ENCODE data around the gene MCM3.

Gene MCM3

DNA sequence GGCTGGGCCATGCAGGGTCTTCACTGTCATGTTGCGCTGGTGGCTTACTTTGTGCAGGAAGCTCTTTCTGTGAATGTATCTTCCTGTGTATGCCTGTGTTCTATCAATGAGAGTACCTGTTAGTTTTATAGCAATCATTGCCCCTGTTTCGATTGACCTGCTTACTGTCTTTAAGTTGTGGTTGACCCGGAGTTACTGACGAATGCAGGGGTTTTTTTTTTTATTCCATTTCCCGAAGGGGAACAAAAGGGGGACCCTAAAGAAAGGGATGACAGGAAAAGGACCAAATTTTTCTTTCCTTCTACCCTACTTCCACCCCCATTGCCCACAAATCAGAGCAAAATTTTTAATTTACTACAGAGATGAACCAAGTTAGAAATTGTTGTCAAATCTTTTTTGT, 40.1 kb downstream of the MCM3 start, which contains the start of gene IL17F:
IL17F (minus strand) TSS at position 101 of the 400 bp plus-strand sequence; CDS start at position 30, 71 bp downstream.
- no peak within 1 kb of the TSS for H3K4me3 ChIP-seq (replicated peaks in 1 of 2; ENCODE audit: low read depth in 2 of 2, low read length in 2 of 2)
- no peak for DNase-seq (ENCODE audit: low read depth in 2 of 2)
- TF ChIP-seq, protein P1, sequence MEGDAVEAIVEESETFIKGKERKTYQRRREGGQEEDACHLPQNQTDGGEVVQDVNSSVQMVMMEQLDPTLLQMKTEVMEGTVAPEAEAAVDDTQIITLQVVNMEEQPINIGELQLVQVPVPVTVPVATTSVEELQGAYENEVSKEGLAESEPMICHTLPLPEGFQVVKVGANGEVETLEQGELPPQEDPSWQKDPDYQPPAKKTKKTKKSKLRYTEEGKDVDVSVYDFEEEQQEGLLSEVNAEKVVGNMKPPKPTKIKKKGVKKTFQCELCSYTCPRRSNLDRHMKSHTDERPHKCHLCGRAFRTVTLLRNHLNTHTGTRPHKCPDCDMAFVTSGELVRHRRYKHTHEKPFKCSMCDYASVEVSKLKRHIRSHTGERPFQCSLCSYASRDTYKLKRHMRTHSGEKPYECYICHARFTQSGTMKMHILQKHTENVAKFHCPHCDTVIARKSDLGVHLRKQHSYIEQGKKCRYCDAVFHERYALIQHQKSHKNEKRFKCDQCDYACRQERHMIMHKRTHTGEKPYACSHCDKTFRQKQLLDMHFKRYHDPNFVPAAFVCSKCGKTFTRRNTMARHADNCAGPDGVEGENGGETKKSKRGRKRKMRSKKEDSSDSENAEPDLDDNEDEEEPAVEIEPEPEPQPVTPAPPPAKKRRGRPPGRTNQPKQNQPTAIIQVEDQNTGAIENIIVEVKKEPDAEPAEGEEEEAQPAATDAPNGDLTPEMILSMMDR (IDR thresholded peaks at IDR 0.05; ENCODE audit: low read depth, low read length): no peak

DNA sequence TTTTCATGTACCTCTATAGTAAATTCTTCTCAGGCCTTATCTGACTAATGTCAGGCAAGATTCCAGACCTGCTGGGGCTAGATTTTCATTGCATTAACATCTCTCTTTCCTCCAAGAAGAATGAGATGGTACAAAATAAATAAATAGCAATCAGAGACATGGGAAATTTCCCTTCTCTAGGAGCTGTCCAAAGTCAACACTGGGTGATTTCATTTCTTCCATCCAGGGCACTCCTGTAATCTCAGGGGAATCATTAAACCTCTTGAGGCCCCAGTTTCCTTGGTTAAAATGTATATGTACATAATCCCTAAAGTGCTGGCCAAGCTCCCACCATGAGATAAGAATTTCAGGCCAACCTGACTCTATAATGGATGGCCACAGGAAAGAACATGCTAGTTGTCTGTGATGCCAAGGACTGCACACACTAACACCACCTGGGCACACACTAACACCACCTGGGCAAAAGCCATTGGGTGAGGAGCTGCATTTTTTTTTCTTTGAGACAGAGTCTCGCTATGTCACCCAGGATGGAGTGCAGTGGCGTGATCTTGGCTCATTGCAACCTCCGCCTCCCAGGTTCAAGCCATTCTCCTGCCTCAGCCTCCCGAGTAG, 41.2 kb downstream of the MCM3 start:
- peak in 1 of 2 donors; percentile 33 for DNase-seq (ENCODE audit: low read depth in 2 of 2)
- no peak overlapping the region for H3K4me3 ChIP-seq (replicated peaks in 1 of 2; ENCODE audit: low read depth in 2 of 2, low read length in 2 of 2)
- TF ChIP-seq, protein P1 (IDR thresholded peaks at IDR 0.05; ENCODE audit: low read depth, low read length): no peak

DNA sequence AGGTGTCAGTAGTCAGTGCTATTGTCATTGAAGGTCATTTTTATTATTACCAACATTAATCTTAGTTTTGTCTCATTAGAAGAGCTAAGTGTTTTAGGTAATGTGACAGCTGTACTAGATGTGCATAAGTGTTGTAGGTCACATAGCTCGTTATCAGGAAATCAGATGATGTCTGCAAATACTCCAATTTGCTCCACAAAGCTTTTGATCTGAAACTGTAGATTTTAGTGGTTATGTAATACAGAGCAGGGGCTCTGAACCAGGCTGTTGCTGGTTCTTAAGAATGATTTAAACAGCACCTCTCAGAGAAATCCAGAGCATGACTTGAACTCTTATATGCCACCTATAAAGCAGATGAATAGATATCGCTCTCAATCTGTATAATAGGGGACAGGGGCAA, 42.7 kb downstream of the MCM3 start:
- no peak overlapping the region for H3K4me3 ChIP-seq (replicated peaks in 1 of 2; ENCODE audit: low read depth in 2 of 2, low read length in 2 of 2)
- no peak for DNase-seq (ENCODE audit: low read depth in 2 of 2)
- TF ChIP-seq, protein P1 (IDR thresholded peaks at IDR 0.05; ENCODE audit: low read depth, low read length): no peak

DNA sequence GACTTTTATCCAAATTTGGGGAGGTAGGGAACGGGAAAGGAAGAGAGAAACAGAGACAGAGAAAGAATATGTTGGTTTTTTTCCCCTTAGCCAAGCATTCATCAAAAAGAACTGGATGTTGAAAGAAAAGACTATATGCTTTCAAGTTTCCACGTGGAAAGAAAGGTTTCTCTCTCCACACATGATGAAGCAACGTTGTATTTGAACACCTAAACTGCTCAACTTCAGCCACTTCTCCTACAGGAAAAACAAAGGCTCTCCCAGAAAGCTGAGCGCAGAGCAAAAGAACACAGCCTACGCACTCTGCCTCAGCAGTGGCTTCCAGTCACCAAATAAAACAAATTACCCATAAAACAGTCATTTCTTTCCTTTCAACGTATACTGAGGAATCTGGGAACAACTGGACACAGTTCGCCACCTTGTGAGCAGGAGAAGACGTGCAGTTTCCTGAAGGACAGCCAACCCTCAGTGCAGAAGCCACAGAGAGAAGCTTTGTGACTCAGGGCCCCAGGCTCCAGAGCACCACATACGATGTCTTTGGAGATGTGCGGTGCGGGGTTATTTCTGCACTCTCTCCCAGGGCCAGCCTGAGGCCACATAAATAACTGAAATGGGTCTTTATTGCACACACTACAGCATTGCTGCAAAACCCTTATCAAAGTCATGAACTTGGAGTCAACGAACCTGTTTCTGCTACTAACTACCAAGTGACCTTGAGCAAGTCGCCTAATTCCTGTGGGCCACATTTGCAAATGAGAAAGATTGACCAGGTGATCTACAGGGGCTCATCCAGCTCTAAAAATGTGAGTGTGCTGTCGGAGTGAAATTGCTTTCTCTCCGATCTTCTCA, 50.3 kb downstream of the MCM3 start:
- peak; percentile 38 to 52 for DNase-seq (ENCODE audit: low read depth in 2 of 2)
- H3K4me3 ChIP-seq (replicated peaks in 1 of 2; ENCODE audit: low read depth in 2 of 2, low read length in 2 of 2): no peak overlapping the region
- TF ChIP-seq, protein P1 (IDR thresholded peaks at IDR 0.05; ENCODE audit: low read depth, low read length): peak; percentile 37

DNA sequence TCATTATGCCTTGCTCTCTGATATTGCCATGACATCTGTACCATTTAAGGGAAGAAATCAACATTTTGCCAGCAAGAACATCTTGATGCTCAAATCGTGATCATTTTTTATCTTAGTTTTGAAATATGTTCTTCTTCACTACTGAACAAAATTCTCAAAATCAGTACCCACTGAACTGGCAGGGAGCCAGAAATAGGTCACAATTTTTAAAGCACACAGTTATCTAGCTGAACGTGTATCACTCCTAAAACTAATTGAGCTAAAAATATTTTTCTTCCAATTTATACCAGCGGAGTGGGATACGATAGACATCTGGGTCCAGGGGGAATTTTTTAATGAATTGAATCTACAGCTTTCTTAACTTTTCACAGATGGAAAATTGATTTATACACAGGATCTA, 51.5 kb downstream of the MCM3 start:
- DNase-seq (ENCODE audit: low read depth in 2 of 2): no peak
- no peak overlapping the region for H3K4me3 ChIP-seq (replicated peaks in 1 of 2; ENCODE audit: low read depth in 2 of 2, low read length in 2 of 2)
- TF ChIP-seq, protein P1 (IDR thresholded peaks at IDR 0.05; ENCODE audit: low read depth, low read length): no peak

DNA sequence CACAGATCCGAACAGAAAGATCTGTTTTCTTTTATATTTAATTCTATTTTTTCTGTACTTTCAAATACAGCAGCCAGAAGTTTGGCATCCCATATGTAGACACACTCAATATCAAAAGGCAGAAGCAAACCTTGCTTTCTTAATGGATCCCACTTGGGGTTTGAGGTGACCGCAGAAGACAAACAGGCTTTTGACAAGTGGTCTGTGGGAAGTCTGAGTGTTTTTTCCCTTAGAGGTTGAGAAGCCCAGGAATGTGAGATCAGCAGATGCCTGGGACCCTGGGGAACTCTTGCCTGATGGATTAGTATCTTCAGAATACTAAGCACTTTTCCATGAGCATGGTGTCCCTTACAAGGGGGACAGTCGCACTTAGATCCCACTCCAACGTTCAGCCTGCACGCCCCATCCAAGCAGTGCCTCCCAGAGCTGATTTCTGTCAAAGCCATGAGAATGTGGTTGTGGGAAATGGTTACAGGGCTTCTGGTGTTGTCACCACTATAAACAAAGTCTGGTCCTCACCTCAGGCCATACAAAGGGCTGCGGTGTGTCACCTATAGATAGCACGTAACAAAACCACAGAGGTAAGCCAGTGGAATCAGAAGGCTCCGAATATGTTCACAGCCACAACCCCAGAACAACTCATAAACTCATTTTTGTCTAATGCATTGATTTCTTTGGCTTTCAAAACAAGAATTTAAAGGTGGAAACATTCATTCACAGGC, 53.0 kb downstream of the MCM3 start:
- no peak overlapping the region for H3K4me3 ChIP-seq (replicated peaks in 1 of 2; ENCODE audit: low read depth in 2 of 2, low read length in 2 of 2)
- no peak for DNase-seq (ENCODE audit: low read depth in 2 of 2)
- TF ChIP-seq, protein P1 (IDR thresholded peaks at IDR 0.05; ENCODE audit: low read depth, low read length): no peak
